GM18858 (cell line): Measurements from ENCODE around the gene IARS2.
"Not testable (repeated sequence)": the region's sequence is repeated elsewhere in the genome, so short reads cannot be mapped to it uniquely, and the experiment has no call there.

Experiments used
- ATAC-seq: cut with Tn5 transposase; IDR thresholded peaks from one replicate; pipeline ENCODE4 v1.9.1; 2021; ENCODE audit not compliant: unreplicated experiment

The IARS2 gene

GRCh38 chr1:220112600-220112999 lies 18.7 kb downstream of the IARS2 start:
- not testable (repeated sequence) for ATAC-seq

GRCh38 chr1:220113136-220113695 lies 19.3 kb downstream of the IARS2 start:
- ATAC-seq, result no peak

- ATAC-seq, result no peak
Observed at GRCh38 chr1:220119043-220119512, 25.1 kb downstream of the IARS2 start.

- no peak for ATAC-seq
Observed at GRCh38 chr1:220121791-220122530, 28.0 kb downstream of the IARS2 start.

GRCh38 chr1:220123066-220123465 lies 29.1 kb downstream of the IARS2 start:
- no peak for ATAC-seq

- ATAC-seq, result no peak
Observed at GRCh38 chr1:220123889-220124288, 30.0 kb downstream of the IARS2 start.

GRCh38 chr1:220124542-220124941 lies 30.6 kb downstream of the IARS2 start:
- ATAC-seq, result no peak

- ATAC-seq, result no peak
Observed at GRCh38 chr1:220127076-220127475, 33.1 kb downstream of the IARS2 start.

- no peak for ATAC-seq
Observed at GRCh38 chr1:220129479-220130210, 35.7 kb downstream of the IARS2 start.

- ATAC-seq, result no peak
Observed at GRCh38 chr1:220135755-220136154, 41.8 kb downstream of the IARS2 start.

GRCh38 chr1:220137019-220137786 lies 43.3 kb downstream of the IARS2 start:
- ATAC-seq, result no peak

GRCh38 chr1:220139966-220140365 lies 46.0 kb downstream of the IARS2 start:
- ATAC-seq, result no peak

- no peak for ATAC-seq
Observed at GRCh38 chr1:220144051-220144450, 50.1 kb downstream of the IARS2 start.

GRCh38 chr1:220149742-220150141 lies 55.8 kb downstream of the IARS2 start:
- peak; percentile 59 for ATAC-seq

- ATAC-seq, result no peak
Observed at GRCh38 chr1:220151454-220151853, 57.5 kb downstream of the IARS2 start.

GRCh38 chr1:220153147-220153546 lies 59.2 kb downstream of the IARS2 start:
- no peak for ATAC-seq

- no peak for ATAC-seq
Observed at GRCh38 chr1:220156620-220157146, 62.8 kb downstream of the IARS2 start.

- no peak for ATAC-seq
Observed at GRCh38 chr1:220157738-220158137, 63.8 kb downstream of the IARS2 start.

GRCh38 chr1:220158530-220158929 lies 64.6 kb downstream of the IARS2 start:
- not testable (repeated sequence) for ATAC-seq

- ATAC-seq, result no peak
Observed at GRCh38 chr1:220159041-220159440, 65.1 kb downstream of the IARS2 start.

- ATAC-seq, result no peak
Observed at GRCh38 chr1:220160027-220160426, 66.1 kb downstream of the IARS2 start.
